GM19324 (cell line): ENCODE measurements around the gene KLF9.

Experiments used
- ATAC-seq: cut with Tn5 transposase; IDR thresholded peaks from one replicate; pipeline ENCODE4 v1.9.1; 2021; ENCODE audit warnings: mild to moderate bottlenecking, moderate library complexity; ENCODE audit not compliant: unreplicated experiment, low FRiP score

Gene KLF9

GRCh38 chr9:70422371-70423043, 8.1 kb upstream of the KLF9 start:
- ATAC-seq: no peak

- no peak for ATAC-seq
Observed at GRCh38 chr9:70421272-70422180, 7.1 kb upstream of the KLF9 start.

- peak; percentile 15 for ATAC-seq
Observed at GRCh38 chr9:70420441-70421271, 6.2 kb upstream of the KLF9 start.

- peak; percentile 39 for ATAC-seq
Observed at GRCh38 chr9:70419556-70420440, 5.3 kb upstream of the KLF9 start.

- peak; percentile 70 for ATAC-seq
Observed at GRCh38 chr9:70418822-70419555, 4.5 kb upstream of the KLF9 start.

GRCh38 chr9:70415476-70415875, 1.0 kb upstream of the KLF9 start:
- no peak for ATAC-seq

- ATAC-seq: no peak
Observed at GRCh38 chr9:70415041-70415440, 584 bp upstream of the KLF9 start.

GRCh38 chr9:70413464-70413798, 1.0 kb downstream of the KLF9 start:
- peak; percentile 27 for ATAC-seq

- ATAC-seq: peak; percentile 1
Observed at GRCh38 chr9:70412832-70413463, 1.5 kb downstream of the KLF9 start.

- no peak for ATAC-seq
Observed at GRCh38 chr9:70411930-70412831, 2.3 kb downstream of the KLF9 start.

GRCh38 chr9:70411121-70411929, 3.1 kb downstream of the KLF9 start:
- ATAC-seq: no peak

GRCh38 chr9:70410368-70410767, 4.1 kb downstream of the KLF9 start:
- ATAC-seq: no peak

GRCh38 chr9:70409800-70410199, 4.7 kb downstream of the KLF9 start:
- no peak for ATAC-seq

GRCh38 chr9:70409280-70409679, 5.2 kb downstream of the KLF9 start:
- no peak for ATAC-seq

GRCh38 chr9:70408393-70409040, 5.9 kb downstream of the KLF9 start:
- no peak for ATAC-seq

GRCh38 chr9:70407081-70407503, 7.4 kb downstream of the KLF9 start:
- no peak for ATAC-seq

- ATAC-seq: peak; percentile 48
Observed at GRCh38 chr9:70406434-70406862, 8.0 kb downstream of the KLF9 start.
